IMR-90 (cell line): ENCODE measurements around the gene MAP4K1. TPM values are rescaled to one million over a fixed set of nuclear protein-coding genes. Genes with fewer than 3 reads are reported as not detected.

Experiments
- ATAC-seq: fragments of 200-7000 bp; cut with Tn5 transposase; 2 replicates; pipeline ENCODE4 v1.9.1; 2020; ENCODE audit warnings: low read depth, mild to moderate bottlenecking, moderate library complexity
- BruUV-seq: library from RNA; stranded (reverse); fragments of 400-500 nt; replicated peaks from 2 replicates; lab custom pipeline; 2021; lab: Mats Ljungman, UMichigan
- CTCF ChIA-PET: fragments of 300-600 bp; formaldehyde crosslinking; extraction: SDS; loops from one replicate; lab custom pipeline; 2021; ENCODE audit warnings: antibody characterized with exemption; lab: Yijun Ruan, JAX
- POLR2A ChIA-PET: fragments of 300-600 bp; sonication (Branson Sonifier 250); formaldehyde crosslinking; loops from one replicate; lab custom pipeline; 2022; ENCODE audit warnings: antibody characterized with exemption; ENCODE audit not compliant: unreplicated experiment; lab: Charles Lee
- DNase-seq: peaks from one replicate; pipeline ENCODE4 v3.0.0; 2013
- H2AFZ ChIP-seq: replicated peaks from 2 replicates; pipeline ENCODE3; 2013; ENCODE audit warnings: low read length, mild to moderate bottlenecking; ENCODE audit not compliant: poor library complexity
- H2AK5ac ChIP-seq: 2 replicates; pipeline ENCODE4 v1.6.1; 2013; ENCODE audit warnings: low read depth, low read length, inconsistent platforms
- H2AK9ac ChIP-seq: replicated peaks from 2 replicates; pipeline ENCODE3; 2013; ENCODE audit warnings: mild to moderate bottlenecking, low read depth, low read length, moderate library complexity; ENCODE audit not compliant: poor library complexity
- H2BK120ac ChIP-seq: 2 replicates; pipeline ENCODE4 v1.6.1; 2013; ENCODE audit warnings: low read depth, low read length, inconsistent platforms
- H2BK15ac ChIP-seq: 3 replicates; pipeline ENCODE4 v1.6.1; 2013; ENCODE audit warnings: low read depth, low read length, inconsistent platforms
- H2BK20ac ChIP-seq: 2 replicates; pipeline ENCODE4 v1.6.1; 2013; ENCODE audit warnings: low read depth, mild to moderate bottlenecking, inconsistent platforms, low read length, moderate library complexity
- H2BK5ac ChIP-seq: 2 replicates; pipeline ENCODE4 v1.6.1; 2013; ENCODE audit warnings: mild to moderate bottlenecking, low read depth, low read length, inconsistent platforms; ENCODE audit not compliant: poor library complexity, severe bottlenecking
- H3K14ac ChIP-seq: replicated peaks from 2 replicates; pipeline ENCODE4 v1.6.1; 2013; ENCODE audit warnings: low read depth, low read length, inconsistent platforms
- H3K18ac ChIP-seq: 2 replicates; pipeline ENCODE4 v1.6.1; 2013; ENCODE audit warnings: low read depth, low read length, control low read depth
- H3K23ac ChIP-seq: 2 replicates; pipeline ENCODE4 v1.6.1; 2013; ENCODE audit warnings: low read depth, low read length, inconsistent platforms
- H3K27ac ChIP-seq: 2 replicates; pipeline ENCODE4 v1.5.1; 2013; ENCODE audit warnings: mild to moderate bottlenecking, control low read depth, low read length; ENCODE audit not compliant: insufficient read depth
- H3K27me3 ChIP-seq: 2 replicates; pipeline ENCODE4 v1.6.1; 2013; ENCODE audit warnings: low read length; ENCODE audit not compliant: control insufficient read depth, insufficient read depth
- H3K36me3 ChIP-seq: 2 replicates; pipeline ENCODE4 v1.6.1; 2013; ENCODE audit warnings: low read length, mixed read lengths; ENCODE audit not compliant: control insufficient read depth, insufficient read depth
- H3K4ac ChIP-seq: 2 replicates; pipeline ENCODE4 v1.6.1; 2013; ENCODE audit warnings: low read depth, low read length, inconsistent platforms
- H3K4me1 ChIP-seq: 2 replicates; pipeline ENCODE4 v1.6.1; 2013; ENCODE audit warnings: low read length, mixed read lengths; ENCODE audit not compliant: control insufficient read depth, insufficient read depth
- H3K4me2 ChIP-seq: 2 replicates; pipeline ENCODE4 v1.6.1; 2013; ENCODE audit warnings: low read depth, mild to moderate bottlenecking, control low read depth, low read length, moderate library complexity
- H3K4me3 ChIP-seq: 2 replicates; pipeline ENCODE4 v1.5.1; 2013; ENCODE audit warnings: low read depth, mild to moderate bottlenecking, control low read depth, low read length, moderate library complexity; ENCODE audit not compliant: insufficient read depth
- H3K56ac ChIP-seq: 2 replicates; pipeline ENCODE4 v1.6.1; 2013; ENCODE audit warnings: low read length, inconsistent platforms; ENCODE audit not compliant: insufficient read depth; ENCODE audit errors: extremely low read depth
- H3K79me1 ChIP-seq, 2 experiments: 2 replicates each; pipeline ENCODE4 v1.6.1; 2013; ENCODE audit warnings: low read length in 2 of 2, inconsistent platforms in 1 of 2, low read depth in 1 of 2
- H3K9ac ChIP-seq: 2 replicates; pipeline ENCODE4 v1.6.1; 2013; ENCODE audit warnings: low read depth, low read length, control low read depth
- H3K9me1 ChIP-seq: 2 replicates; pipeline ENCODE4 v1.6.1; 2013; ENCODE audit warnings: low read length, inconsistent platforms; ENCODE audit not compliant: insufficient read depth
- H3K9me3 ChIP-seq: 2 replicates; pipeline ENCODE4 v1.6.1; 2013; ENCODE audit warnings: low read length; ENCODE audit not compliant: control insufficient read depth, insufficient read depth
- H4K20me1 ChIP-seq: 2 replicates; pipeline ENCODE4 v1.6.1; 2013; ENCODE audit warnings: low read length, inconsistent platforms; ENCODE audit not compliant: insufficient read depth
- H4K5ac ChIP-seq: 2 replicates; pipeline ENCODE4 v1.6.1; 2013; ENCODE audit warnings: mild to moderate bottlenecking, low read depth, low read length, control low read depth
- H4K8ac ChIP-seq, 2 experiments: 2 replicates each; pipeline ENCODE4 v1.6.1; 2013; ENCODE audit warnings: low read depth in 2 of 2, low read length in 2 of 2, control low read depth in 1 of 2, inconsistent platforms in 1 of 2
- H4K91ac ChIP-seq: 2 replicates; pipeline ENCODE4 v1.6.1; 2013; ENCODE audit warnings: low read depth, low read length, inconsistent platforms; ENCODE audit not compliant: insufficient read depth
- BHLHE40 ChIP-seq: fragments of 150-350 bp; IDR thresholded peaks from 2 replicates; pipeline ENCODE4 v1.6.1; 2016; ENCODE audit warnings: mild to moderate bottlenecking, low read depth, low read length
- MAZ ChIP-seq: IDR thresholded peaks from 2 replicates; pipeline ENCODE4 v1.6.1; 2012; ENCODE audit warnings: low read depth, mild to moderate bottlenecking, low read length, improper control_type of control experiment, moderate library complexity, borderline replicate concordance
- MXI1 ChIP-seq: IDR thresholded peaks from 2 replicates; pipeline ENCODE4 v1.6.1; 2012; ENCODE audit warnings: low read depth, mild to moderate bottlenecking, low read length, moderate library complexity, borderline replicate concordance
- WGBS, 2 experiments: methylation state at CpG; one replicate each; pipeline versions ENCODE4 v1.1.5 to v1.1.7; 2013; ENCODE audit warnings: missing lambda C conversion rate in 2 of 2; ENCODE audit not compliant: insufficient read length in 1 of 2; ENCODE audit errors: extremely low coverage in 2 of 2; 5-methylcytosine and 5-hydroxymethylcytosine counted together
- dilution Hi-C: fragments of 300-500 bp; cut with HindIII; formaldehyde crosslinking; loops from one replicate; pipeline ENCODE4 v1.14.3; 2018; ENCODE audit warnings: low sequenced_read_pairs; ENCODE audit not compliant: unreplicated experiment
- in situ Hi-C: fragments of 300-500 bp; cut with MboI; formaldehyde crosslinking; loops from 3 replicates; pipeline ENCODE4 v1.14.3; 2019; ENCODE audit warnings: low sequenced_read_pairs, inconsistent platforms, mixed read lengths
- intact Hi-C: fragments of 100-400 bp; cut with micrococcal nuclease; formaldehyde crosslinking; loops from 2 replicates; pipeline ENCODE4 v1.10.0; 2022
- polyA plus RNA-seq, 3 experiments: library from polyadenylated mRNA; depleted of rRNA; stranded (reverse); fragments of >200 nt; gene quantifications; 2 replicates each; pipeline ENCODE4 v1.2.3, GENCODE V29; 2012; ENCODE audit warnings: low replicate concordance in 1 of 3
- total RNA-seq: library from RNA; depleted of rRNA; stranded (reverse); fragments of >200 nt; gene quantifications from 2 replicates; pipeline ENCODE4 v1.2.3, GENCODE V29; 2012
- TF ChIP-seq, protein P1 (sequence below): conservative IDR thresholded peaks from 2 replicates; pipeline ENCODE4 v1.5.1; 2012; ENCODE audit warnings: mild to moderate bottlenecking, low read depth, low read length, improper control_type of control experiment

MAP4K1 gene
- total and polyA plus RNA-seq, 2 of the 4 experiments (the other 2 are of a cell fraction): 0.22 TPM; not detected in 1

- Histone ChIP-seq H3K4me2 (peak overlapping the region; percentile 100), H2AK9ac (peak overlapping the region; percentile 99), H3K4me3 (peak overlapping the region; percentile 80), H3K14ac (peak overlapping the region; percentile 93), H4K5ac (peak overlapping the region; percentile 62), H2BK120ac (peak overlapping the region; percentile 74), H3K9me1 (peaks cover 14% of the 10 kb centered on the region), H3K36me3 (0 out of 2 replicates have a peak, but pooled peaks cover 1% of the 10 kb centered on the region), H2AK5ac (peak overlapping the region; percentile 97), H4K20me1 (peaks cover 51% of the 10 kb centered on the region), H2BK5ac (peak overlapping the region; percentile 93), H3K23ac (peak overlapping the region; percentile 97), H3K9me3 (no peaks in the 10 kb centered on the region), H2AFZ (peak overlapping the region; percentile 0), H3K9ac (peak overlapping the region; percentile 100), H2BK20ac (peak overlapping the region; percentile 48), H4K91ac (peak overlapping the region; percentile 71), H3K18ac (peak overlapping the region; percentile 85), H4K8ac (peak overlapping the region; percentile 87 to 91), H3K27ac (peak overlapping the region; percentile 91), H2BK15ac (peak overlapping the region; percentile 86; the same call in 2 of the 3 replicates), H3K4ac (peak overlapping the region; percentile 83), H3K4me1 (peaks cover 26% of the 10 kb centered on the region), H3K56ac (peak overlapping the region; percentile 97), H3K79me1 (peaks cover 0 to 19% of the 10 kb centered on the region in 2 experiments; a peak in 2 of 4 replicates), H3K27me3 (no peaks in the 10 kb centered on the region)
- no peak for DNase-seq
- BruUV-seq: no TSS peak
- CTCF ChIA-PET: interaction anchor here (0.6 to 1.2 kb wide), 3 partner anchors 13 to 159 kb away, joined by 3 to 5 read pairs (median 4); no protein-coding TSS in a partner anchor
- POLR2A ChIA-PET: interaction anchor here (0.5 to 1.0 kb wide), 3 partner anchors 64 to 287 kb away, joined by 3 to 4 read pairs (median 4); no protein-coding TSS in a partner anchor
- ATAC-seq: no peak
- in situ Hi-C loops (loop anchor here (25.0 kb wide), 1 partner anchor 411 kb away; no protein-coding TSS in a partner anchor), dilution Hi-C loops (no loop called here), intact Hi-C loops (loop anchor here (2.0 to 5.0 kb wide), 2 partner anchors 63 to 284 kb away; partner anchors contain the start of genes MRPS12 and SARS2)
- TF ChIP-seq, protein P1, sequence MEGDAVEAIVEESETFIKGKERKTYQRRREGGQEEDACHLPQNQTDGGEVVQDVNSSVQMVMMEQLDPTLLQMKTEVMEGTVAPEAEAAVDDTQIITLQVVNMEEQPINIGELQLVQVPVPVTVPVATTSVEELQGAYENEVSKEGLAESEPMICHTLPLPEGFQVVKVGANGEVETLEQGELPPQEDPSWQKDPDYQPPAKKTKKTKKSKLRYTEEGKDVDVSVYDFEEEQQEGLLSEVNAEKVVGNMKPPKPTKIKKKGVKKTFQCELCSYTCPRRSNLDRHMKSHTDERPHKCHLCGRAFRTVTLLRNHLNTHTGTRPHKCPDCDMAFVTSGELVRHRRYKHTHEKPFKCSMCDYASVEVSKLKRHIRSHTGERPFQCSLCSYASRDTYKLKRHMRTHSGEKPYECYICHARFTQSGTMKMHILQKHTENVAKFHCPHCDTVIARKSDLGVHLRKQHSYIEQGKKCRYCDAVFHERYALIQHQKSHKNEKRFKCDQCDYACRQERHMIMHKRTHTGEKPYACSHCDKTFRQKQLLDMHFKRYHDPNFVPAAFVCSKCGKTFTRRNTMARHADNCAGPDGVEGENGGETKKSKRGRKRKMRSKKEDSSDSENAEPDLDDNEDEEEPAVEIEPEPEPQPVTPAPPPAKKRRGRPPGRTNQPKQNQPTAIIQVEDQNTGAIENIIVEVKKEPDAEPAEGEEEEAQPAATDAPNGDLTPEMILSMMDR: no peak
- TF ChIP-seq MXI1: peak; percentile 59; the same call in 1 of the 2 replicates
- no peak for TF ChIP-seq MAZ
- no peak for TF ChIP-seq BHLHE40
- WGBS, 2 experiments: 0% methylated on average over 18 of the region's 19 CpGs; no CpG with 5 or more reads in 1 of the 2 experiments
These were observed 30.4 kb upstream of the MAP4K1 start for GRCh38 chr19:38647966-38648768.
